ENCODE results near the gene NPLOC4.

The NPLOC4 gene

GRCh38 chr17:81509207-81509971, 127.5 kb downstream of the NPLOC4 start:
- no peak for DNase-seq (ENCODE audit: low read depth in 2 of 2, low spot score in 1 of 2)

GRCh38 chr17:81508639-81509206, 128.2 kb downstream of the NPLOC4 start:
- no peak for DNase-seq (ENCODE audit: low read depth in 2 of 2, low spot score in 1 of 2)
